Measurements from ENCODE around the gene PPA1.
"Not testable (repeated sequence)": the region's sequence is repeated elsewhere in the genome, so short reads cannot be mapped to it uniquely, and the experiment has no call there.

PPA1 gene

DNA sequence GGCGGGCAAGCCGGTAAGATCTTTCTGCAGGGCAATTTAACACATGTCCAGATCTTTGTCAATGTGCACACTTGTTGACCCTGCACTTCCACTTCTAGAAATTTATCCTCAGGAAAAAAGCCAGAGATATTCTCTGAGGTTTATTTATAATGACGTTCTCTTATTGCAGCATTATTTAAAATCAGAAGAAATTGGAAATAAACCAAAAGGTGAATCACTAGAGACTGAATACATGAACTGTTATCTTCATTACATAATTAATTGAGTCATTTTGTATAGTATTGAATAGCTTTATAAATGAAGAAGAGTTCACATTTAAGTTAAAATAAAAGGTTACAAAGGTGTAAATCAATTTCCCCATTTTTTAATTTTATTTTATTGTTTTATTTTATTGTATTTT, 46.7 kb downstream of the PPA1 start:
- Histone ChIP-seq H3K36me3 (ENCODE audit: control insufficient read depth, insufficient read depth, low read length) (no peaks in the 10 kb centered on the region), H3K9me3 (ENCODE audit: control insufficient read depth, insufficient read depth, low read length) (no peaks in the 10 kb centered on the region), H3K4me1 (ENCODE audit: control insufficient read depth, insufficient read depth, low read length) (no peaks in the 10 kb centered on the region), H3K9ac (ENCODE audit: low read depth, low read length) (no peak overlapping the region), H3K27me3 (ENCODE audit: control insufficient read depth, insufficient read depth, low read length) (no peaks in the 10 kb centered on the region), H3K4me3 (ENCODE audit: low read depth, low read length) (no peak overlapping the region), H3K27ac (ENCODE audit: low read depth, low read length) (no peak overlapping the region)

DNA sequence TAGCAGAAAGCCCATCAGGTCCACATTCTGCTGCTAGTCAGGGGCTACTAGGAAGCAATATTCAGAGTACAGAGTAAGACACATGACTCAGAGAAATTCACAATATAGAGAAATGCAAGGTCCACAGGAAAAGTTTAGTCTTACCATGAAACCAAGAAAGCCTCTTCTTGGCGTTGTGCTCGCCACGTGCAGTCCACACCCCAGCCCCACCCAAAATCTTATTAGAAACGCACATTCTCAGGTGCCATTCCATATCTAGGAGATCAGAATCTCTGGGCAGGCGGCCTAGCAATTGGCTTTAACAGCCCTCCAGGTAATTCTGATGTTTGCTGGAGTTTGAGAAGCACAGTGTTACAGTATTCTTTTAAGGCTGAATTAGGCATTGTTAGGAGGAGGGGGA, 47.1 kb downstream of the PPA1 start:
- H3K9me3 ChIP-seq (ENCODE audit: control insufficient read depth, insufficient read depth, low read length): no peaks in the 10 kb centered on the region
- no peaks in the 10 kb centered on the region for H3K36me3 ChIP-seq (ENCODE audit: control insufficient read depth, insufficient read depth, low read length)
- H3K9ac ChIP-seq (ENCODE audit: low read depth, low read length): no peak overlapping the region
- no peak overlapping the region for H3K4me3 ChIP-seq (ENCODE audit: low read depth, low read length)
- no peak overlapping the region for H3K27ac ChIP-seq (ENCODE audit: low read depth, low read length)
- no peaks in the 10 kb centered on the region for H3K4me1 ChIP-seq (ENCODE audit: control insufficient read depth, insufficient read depth, low read length)
- H3K27me3 ChIP-seq (ENCODE audit: control insufficient read depth, insufficient read depth, low read length): no peaks in the 10 kb centered on the region

DNA sequence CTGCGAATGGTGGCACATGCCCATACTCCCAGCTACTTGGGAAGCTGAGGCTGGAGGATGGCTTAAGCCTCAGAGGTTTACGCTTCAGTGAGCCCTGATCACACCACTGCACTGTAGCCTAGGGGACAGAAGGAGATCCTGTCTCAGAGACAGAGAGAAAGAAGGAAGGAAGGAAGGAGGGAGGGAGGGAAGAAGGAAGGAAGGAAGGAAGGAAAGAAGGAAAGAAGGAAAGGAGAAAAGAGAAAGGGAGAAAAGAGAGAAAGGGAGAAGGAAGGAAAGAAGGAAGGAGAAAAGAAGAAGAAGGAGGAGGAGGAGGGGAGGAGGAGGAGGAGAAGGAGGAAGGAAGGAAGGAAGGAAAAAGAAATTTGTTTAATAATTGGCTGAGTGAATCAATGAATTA, 49.9 kb downstream of the PPA1 start:
- Histone ChIP-seq H3K4me1 (ENCODE audit: control insufficient read depth, insufficient read depth, low read length) (no peaks in the 10 kb centered on the region), H3K4me3 (ENCODE audit: low read depth, low read length) (no peak overlapping the region), H3K9me3 (ENCODE audit: control insufficient read depth, insufficient read depth, low read length) (0 out of 2 replicates have a peak, but pooled peaks cover 5% of the 10 kb centered on the region), H3K27ac (ENCODE audit: low read depth, low read length) (no peak overlapping the region), H3K9ac (ENCODE audit: low read depth, low read length) (no peak overlapping the region), H3K27me3 (ENCODE audit: control insufficient read depth, insufficient read depth, low read length) (no peaks in the 10 kb centered on the region), H3K36me3 (ENCODE audit: control insufficient read depth, insufficient read depth, low read length) (no peaks in the 10 kb centered on the region)

DNA sequence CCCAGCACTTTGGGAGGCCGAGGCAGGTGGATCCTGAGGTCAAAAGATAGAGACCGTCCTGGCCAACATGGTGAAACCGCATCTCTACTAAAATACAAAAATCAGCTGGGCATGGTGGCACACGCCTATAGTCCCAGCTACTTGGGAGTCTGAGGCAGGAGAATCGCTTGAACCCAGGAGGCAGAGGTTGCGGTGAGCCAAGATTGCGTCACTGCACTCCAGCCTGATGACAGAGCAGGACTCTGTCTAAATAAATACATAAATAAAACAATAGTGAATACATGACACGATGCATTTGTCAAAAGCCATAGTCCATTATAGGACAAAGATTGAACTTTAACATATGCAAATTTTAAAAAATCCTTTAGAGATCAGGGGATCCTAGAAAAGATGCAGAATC, 54.0 kb downstream of the PPA1 start:
- not testable (repeated sequence) for H3K27ac ChIP-seq (ENCODE audit: low read depth, low read length); H3K36me3 ChIP-seq (ENCODE audit: control insufficient read depth, insufficient read depth, low read length); H3K4me3 ChIP-seq (ENCODE audit: low read depth, low read length); H3K4me1 ChIP-seq (ENCODE audit: control insufficient read depth, insufficient read depth, low read length); H3K27me3 ChIP-seq (ENCODE audit: control insufficient read depth, insufficient read depth, low read length); H3K9me3 ChIP-seq (ENCODE audit: control insufficient read depth, insufficient read depth, low read length); H3K9ac ChIP-seq (ENCODE audit: low read depth, low read length)

DNA sequence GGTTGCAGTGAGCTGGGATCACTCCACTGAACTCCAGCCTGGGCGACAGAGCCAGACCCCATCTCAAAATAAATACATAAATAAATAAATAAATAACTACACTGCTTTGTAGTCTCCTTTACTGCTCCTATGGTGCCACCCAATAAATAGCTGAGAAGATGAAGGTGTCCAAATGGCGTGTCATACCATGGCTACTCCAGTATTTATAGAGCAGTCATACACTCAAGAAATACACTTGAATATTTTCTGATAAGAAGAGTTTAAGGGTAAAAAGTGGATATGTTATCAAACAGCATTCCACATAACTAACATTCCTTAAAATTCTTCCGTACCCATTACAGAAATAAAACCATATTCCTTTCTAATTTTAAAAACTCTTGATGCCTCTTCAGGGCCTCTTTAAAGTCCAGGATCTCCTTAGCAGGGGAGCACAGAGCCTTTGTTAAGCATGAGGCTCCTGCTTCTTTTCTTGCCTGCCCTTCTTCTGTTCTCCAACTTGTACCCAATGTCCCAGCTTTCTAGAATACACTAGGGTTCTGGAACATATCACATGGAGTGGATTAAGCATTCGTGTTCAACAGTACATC, 55.0 kb downstream of the PPA1 start:
- Histone ChIP-seq H3K4me1 (ENCODE audit: control insufficient read depth, insufficient read depth, low read length) (no peaks in the 10 kb centered on the region), H3K9ac (ENCODE audit: low read depth, low read length) (no peak overlapping the region), H3K27ac (ENCODE audit: low read depth, low read length) (no peak overlapping the region), H3K27me3 (ENCODE audit: control insufficient read depth, insufficient read depth, low read length) (no peaks in the 10 kb centered on the region), H3K4me3 (ENCODE audit: low read depth, low read length) (no peak overlapping the region), H3K36me3 (ENCODE audit: control insufficient read depth, insufficient read depth, low read length) (no peaks in the 10 kb centered on the region), H3K9me3 (ENCODE audit: control insufficient read depth, insufficient read depth, low read length) (0 out of 2 replicates have a peak, but pooled peaks cover 5% of the 10 kb centered on the region)

DNA sequence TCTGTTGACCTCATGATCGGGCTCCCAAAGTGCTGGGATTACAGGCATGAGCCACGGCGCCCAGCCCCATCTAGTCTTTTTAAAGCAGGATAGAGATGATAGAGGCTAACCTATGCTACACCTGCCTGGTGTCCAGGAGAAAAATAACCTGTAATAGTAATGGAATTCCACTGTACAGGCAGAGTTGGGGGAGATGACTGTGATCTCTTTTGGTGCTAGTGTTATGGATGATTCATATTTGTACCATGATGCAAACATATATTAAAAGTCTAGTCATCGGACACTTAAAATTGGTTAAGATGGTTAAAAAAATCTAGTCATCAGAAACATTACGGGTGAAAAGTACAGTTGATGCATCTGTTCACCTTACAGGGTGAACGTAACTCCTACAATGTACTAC, 56.8 kb downstream of the PPA1 start:
- Histone ChIP-seq H3K27ac (ENCODE audit: low read depth, low read length) (no peak overlapping the region), H3K9me3 (ENCODE audit: control insufficient read depth, insufficient read depth, low read length) (0 out of 2 replicates have a peak, but pooled peaks cover 5% of the 10 kb centered on the region), H3K36me3 (ENCODE audit: control insufficient read depth, insufficient read depth, low read length) (no peaks in the 10 kb centered on the region), H3K4me1 (ENCODE audit: control insufficient read depth, insufficient read depth, low read length) (no peaks in the 10 kb centered on the region), H3K9ac (ENCODE audit: low read depth, low read length) (no peak overlapping the region), H3K27me3 (ENCODE audit: control insufficient read depth, insufficient read depth, low read length) (no peaks in the 10 kb centered on the region), H3K4me3 (ENCODE audit: low read depth, low read length) (no peak overlapping the region)

DNA sequence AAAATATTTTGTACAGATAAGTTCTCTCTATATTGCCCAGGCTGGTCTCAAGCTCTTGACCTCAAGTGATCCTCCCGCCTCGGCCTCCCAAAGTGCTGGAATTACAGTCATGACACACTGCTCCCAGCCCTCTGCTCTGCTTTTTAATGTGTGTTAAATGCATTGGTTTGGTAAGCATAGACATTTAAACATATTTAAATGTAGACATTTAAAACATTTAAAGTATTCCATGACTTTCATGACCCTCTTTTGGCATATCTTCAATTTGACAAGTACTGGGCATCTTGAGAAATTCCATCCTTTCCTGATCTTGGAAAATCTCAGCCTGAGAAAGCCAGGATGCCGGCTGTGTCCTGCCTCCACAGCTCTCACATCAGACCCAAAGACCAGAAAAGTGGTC, 57.7 kb downstream of the PPA1 start:
- no peaks in the 10 kb centered on the region for H3K4me1 ChIP-seq (ENCODE audit: control insufficient read depth, insufficient read depth, low read length)
- H3K27me3 ChIP-seq (ENCODE audit: control insufficient read depth, insufficient read depth, low read length): no peaks in the 10 kb centered on the region
- H3K27ac ChIP-seq (ENCODE audit: low read depth, low read length): no peak overlapping the region
- H3K9ac ChIP-seq (ENCODE audit: low read depth, low read length): no peak overlapping the region
- H3K36me3 ChIP-seq (ENCODE audit: control insufficient read depth, insufficient read depth, low read length): no peaks in the 10 kb centered on the region
- no peak overlapping the region for H3K4me3 ChIP-seq (ENCODE audit: low read depth, low read length)
- H3K9me3 ChIP-seq (ENCODE audit: control insufficient read depth, insufficient read depth, low read length): 0 out of 2 replicates have a peak, but pooled peaks cover 5% of the 10 kb centered on the region

DNA sequence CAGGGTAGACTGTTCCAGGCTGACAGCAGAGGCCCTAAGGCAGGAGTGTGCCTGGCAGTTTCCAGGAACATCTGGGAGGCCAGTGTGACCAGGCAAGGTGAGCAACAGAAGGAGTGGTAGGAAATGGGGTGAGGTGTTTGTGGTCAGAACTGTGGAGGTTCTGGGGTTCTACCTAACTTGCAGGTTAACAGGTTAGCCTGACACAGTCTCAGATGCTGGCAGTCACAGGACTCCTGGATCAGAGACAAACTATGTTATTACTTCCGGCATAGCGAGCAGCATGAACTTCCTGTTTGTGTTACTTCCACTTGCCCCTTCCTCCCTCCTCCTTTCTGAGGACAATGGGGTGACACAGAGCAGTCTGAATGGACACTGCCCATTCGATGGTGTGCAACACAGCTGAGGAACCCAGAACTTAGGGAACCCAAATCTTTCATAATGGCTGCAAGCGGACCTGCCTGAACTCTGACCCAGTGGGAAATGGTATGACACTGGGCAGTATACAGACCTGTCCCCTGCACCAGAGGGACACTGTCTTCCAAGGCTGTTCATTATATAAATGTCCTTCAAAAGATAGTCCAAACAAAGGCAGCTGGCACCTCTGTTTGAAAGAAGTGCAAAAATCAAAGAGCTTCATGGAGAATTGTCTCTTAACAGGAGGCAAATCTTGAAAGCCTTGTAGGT, 59.0 kb downstream of the PPA1 start:
- Histone ChIP-seq H3K4me1 (ENCODE audit: control insufficient read depth, insufficient read depth, low read length) (0 out of 2 replicates have a peak, but pooled peaks cover 2% of the 10 kb centered on the region), H3K9me3 (ENCODE audit: control insufficient read depth, insufficient read depth, low read length) (no peaks in the 10 kb centered on the region), H3K27ac (ENCODE audit: low read depth, low read length) (no peak overlapping the region), H3K27me3 (ENCODE audit: control insufficient read depth, insufficient read depth, low read length) (no peaks in the 10 kb centered on the region), H3K4me3 (ENCODE audit: low read depth, low read length) (no peak overlapping the region), H3K9ac (ENCODE audit: low read depth, low read length) (no peak overlapping the region), H3K36me3 (ENCODE audit: control insufficient read depth, insufficient read depth, low read length) (no peaks in the 10 kb centered on the region)

DNA sequence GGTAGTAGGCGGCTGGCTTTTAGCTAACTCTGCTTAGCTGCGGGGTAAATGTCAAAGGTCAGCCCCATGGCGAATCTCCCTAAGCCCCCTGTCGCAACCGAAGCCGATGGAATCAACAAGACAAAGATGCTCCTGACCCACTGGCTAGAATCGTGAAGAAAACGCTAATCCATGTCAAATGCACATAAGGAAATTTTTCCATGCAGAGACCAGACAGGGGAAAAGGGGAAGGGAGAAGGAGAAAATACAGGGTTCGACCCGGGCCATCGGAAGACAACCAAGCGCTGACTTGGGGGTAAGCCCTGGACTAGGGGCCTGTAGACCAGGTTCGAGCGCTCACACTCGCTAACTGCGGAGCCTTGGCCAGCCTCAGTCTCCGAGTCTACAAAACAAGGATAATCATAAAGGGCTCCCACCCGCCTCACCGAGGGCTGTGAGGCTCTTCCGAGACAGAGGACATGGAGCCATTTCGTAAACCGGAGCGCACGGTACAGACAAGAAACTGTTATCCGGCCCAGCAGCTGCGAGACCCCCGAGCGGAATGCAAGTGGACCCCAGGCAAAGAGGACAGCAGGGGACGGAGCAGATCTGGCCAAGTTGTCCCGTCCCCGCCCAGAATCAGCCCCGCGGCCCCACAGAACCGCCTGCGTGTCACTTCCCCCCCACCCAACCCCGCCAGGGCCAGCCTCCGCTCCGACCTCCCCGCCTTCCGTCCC, 63.4 kb downstream of the PPA1 start:
- Histone ChIP-seq H3K9me3 (ENCODE audit: control insufficient read depth, insufficient read depth, low read length) (no peaks in the 10 kb centered on the region), H3K36me3 (ENCODE audit: control insufficient read depth, insufficient read depth, low read length) (peaks cover 19% of the 10 kb centered on the region), H3K9ac (ENCODE audit: low read depth, low read length) (peak overlapping the region; percentile 78), H3K4me3 (ENCODE audit: low read depth, low read length) (peak overlapping the region; percentile 92), H3K27me3 (ENCODE audit: control insufficient read depth, insufficient read depth, low read length) (no peaks in the 10 kb centered on the region), H3K27ac (ENCODE audit: low read depth, low read length) (peak overlapping the region; percentile 85), H3K4me1 (ENCODE audit: control insufficient read depth, insufficient read depth, low read length) (peaks cover 7% of the 10 kb centered on the region; the same call in 1 of the 2 replicates)

DNA sequence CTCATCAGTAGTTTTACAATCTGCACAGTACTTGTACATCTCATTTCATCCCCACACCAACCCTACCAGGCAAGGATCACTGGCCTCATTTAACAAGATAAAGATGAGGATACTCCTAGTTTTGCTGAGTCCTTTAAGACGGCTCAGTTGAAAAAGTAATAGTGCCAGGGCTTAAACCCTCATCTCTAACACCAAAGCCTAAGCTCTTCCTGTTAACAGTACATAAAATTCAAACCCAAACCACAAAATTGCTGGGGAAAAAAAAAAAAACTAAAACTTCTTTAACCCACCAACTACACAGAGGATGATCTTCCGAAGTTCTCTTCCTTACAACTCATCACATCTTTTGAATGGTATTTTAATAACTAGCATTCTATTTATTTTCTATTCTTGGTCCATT, 64.2 kb downstream of the PPA1 start:
- Histone ChIP-seq H3K4me3 (ENCODE audit: low read depth, low read length) (peak overlapping the region; percentile 92), H3K36me3 (ENCODE audit: control insufficient read depth, insufficient read depth, low read length) (peaks cover 25% of the 10 kb centered on the region), H3K27ac (ENCODE audit: low read depth, low read length) (no peak overlapping the region), H3K4me1 (ENCODE audit: control insufficient read depth, insufficient read depth, low read length) (peaks cover 7% of the 10 kb centered on the region; the same call in 1 of the 2 replicates), H3K9ac (ENCODE audit: low read depth, low read length) (no peak overlapping the region), H3K9me3 (ENCODE audit: control insufficient read depth, insufficient read depth, low read length) (no peaks in the 10 kb centered on the region), H3K27me3 (ENCODE audit: control insufficient read depth, insufficient read depth, low read length) (no peaks in the 10 kb centered on the region)

DNA sequence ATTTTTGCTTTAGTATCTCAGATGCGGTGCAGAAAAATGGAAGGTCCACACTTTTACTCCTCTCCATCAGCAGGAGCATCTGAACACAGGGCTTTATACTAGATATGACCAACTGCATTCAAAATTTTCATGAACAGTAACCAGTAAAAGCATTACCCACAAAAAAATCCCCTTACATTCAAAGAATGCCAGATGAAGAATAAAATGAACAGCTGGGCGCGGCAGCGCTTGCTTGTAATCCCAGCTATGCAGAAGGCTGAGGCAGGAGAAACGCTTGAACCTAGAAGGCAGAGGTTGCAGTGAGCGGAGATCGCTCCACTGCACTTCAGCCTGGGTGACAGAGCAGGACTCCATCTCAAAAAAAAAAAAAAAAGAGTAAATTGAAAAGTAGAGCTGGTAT, 66.0 kb downstream of the PPA1 start:
- H3K27ac ChIP-seq (ENCODE audit: low read depth, low read length): no peak overlapping the region
- no peaks in the 10 kb centered on the region for H3K27me3 ChIP-seq (ENCODE audit: control insufficient read depth, insufficient read depth, low read length)
- no peak overlapping the region for H3K4me3 ChIP-seq (ENCODE audit: low read depth, low read length)
- peaks cover 25% of the 10 kb centered on the region for H3K36me3 ChIP-seq (ENCODE audit: control insufficient read depth, insufficient read depth, low read length)
- H3K4me1 ChIP-seq (ENCODE audit: control insufficient read depth, insufficient read depth, low read length): peaks cover 14% of the 10 kb centered on the region; the same call in 1 of the 2 replicates
- no peaks in the 10 kb centered on the region for H3K9me3 ChIP-seq (ENCODE audit: control insufficient read depth, insufficient read depth, low read length)
- H3K9ac ChIP-seq (ENCODE audit: low read depth, low read length): no peak overlapping the region
